GM21619 (cell line): Measurements from ENCODE around the gene FTO.

Experiments
- ATAC-seq: cut with Tn5 transposase; IDR thresholded peaks from one replicate; pipeline ENCODE4 v1.9.1; 2021; ENCODE audit not compliant: unreplicated experiment

FTO gene

GRCh38 chr16:54040975-54041374, 337.0 kb downstream of the FTO start:
- no peak for ATAC-seq

- no peak for ATAC-seq
Measured at GRCh38 chr16:54048586-54049495, 344.9 kb downstream of the FTO start.

GRCh38 chr16:54049591-54050458, 345.9 kb downstream of the FTO start:
- no peak for ATAC-seq

- ATAC-seq = no peak
Measured at GRCh38 chr16:54050459-54051210, 346.7 kb downstream of the FTO start.

- no peak for ATAC-seq
Measured at GRCh38 chr16:54051821-54052220, 347.9 kb downstream of the FTO start.

GRCh38 chr16:54052271-54052670, 348.3 kb downstream of the FTO start:
- no peak for ATAC-seq

- no peak for ATAC-seq
Measured at GRCh38 chr16:54053891-54054820, 350.2 kb downstream of the FTO start.

- no peak for ATAC-seq
Measured at GRCh38 chr16:54055191-54055590, 351.2 kb downstream of the FTO start.

- no peak for ATAC-seq
Measured at GRCh38 chr16:54055864-54056263, 351.9 kb downstream of the FTO start.

- ATAC-seq = no peak
Measured at GRCh38 chr16:54056921-54057320, 353.0 kb downstream of the FTO start.

GRCh38 chr16:54059319-54059718, 355.4 kb downstream of the FTO start:
- no peak for ATAC-seq

GRCh38 chr16:54060599-54061421, 356.9 kb downstream of the FTO start:
- ATAC-seq = no peak

- ATAC-seq = no peak
Measured at GRCh38 chr16:54061454-54061853, 357.5 kb downstream of the FTO start.

GRCh38 chr16:54062361-54063278, 358.7 kb downstream of the FTO start:
- ATAC-seq = no peak

GRCh38 chr16:54063279-54063773, 359.4 kb downstream of the FTO start:
- ATAC-seq = no peak

GRCh38 chr16:54066451-54067105, 362.6 kb downstream of the FTO start:
- no peak for ATAC-seq

- no peak for ATAC-seq
Measured at GRCh38 chr16:54067322-54068065, 363.5 kb downstream of the FTO start.
